HG03159 (cell line): Measurements from ENCODE around the gene AMDHD2.
"Not testable (repeated sequence)": the region's sequence is repeated elsewhere in the genome, so short reads cannot be mapped to it uniquely, and the experiment has no call there.

Source experiments
- ATAC-seq: cut with Tn5 transposase; IDR thresholded peaks from one replicate; pipeline ENCODE4 v1.9.1; 2021; ENCODE audit warnings: mild to moderate bottlenecking, moderate library complexity; ENCODE audit not compliant: unreplicated experiment

AMDHD2 gene, protein sequence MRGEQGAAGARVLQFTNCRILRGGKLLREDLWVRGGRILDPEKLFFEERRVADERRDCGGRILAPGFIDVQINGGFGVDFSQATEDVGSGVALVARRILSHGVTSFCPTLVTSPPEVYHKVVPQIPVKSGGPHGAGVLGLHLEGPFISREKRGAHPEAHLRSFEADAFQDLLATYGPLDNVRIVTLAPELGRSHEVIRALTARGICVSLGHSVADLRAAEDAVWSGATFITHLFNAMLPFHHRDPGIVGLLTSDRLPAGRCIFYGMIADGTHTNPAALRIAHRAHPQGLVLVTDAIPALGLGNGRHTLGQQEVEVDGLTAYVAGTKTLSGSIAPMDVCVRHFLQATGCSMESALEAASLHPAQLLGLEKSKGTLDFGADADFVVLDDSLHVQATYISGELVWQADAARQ

DNA sequence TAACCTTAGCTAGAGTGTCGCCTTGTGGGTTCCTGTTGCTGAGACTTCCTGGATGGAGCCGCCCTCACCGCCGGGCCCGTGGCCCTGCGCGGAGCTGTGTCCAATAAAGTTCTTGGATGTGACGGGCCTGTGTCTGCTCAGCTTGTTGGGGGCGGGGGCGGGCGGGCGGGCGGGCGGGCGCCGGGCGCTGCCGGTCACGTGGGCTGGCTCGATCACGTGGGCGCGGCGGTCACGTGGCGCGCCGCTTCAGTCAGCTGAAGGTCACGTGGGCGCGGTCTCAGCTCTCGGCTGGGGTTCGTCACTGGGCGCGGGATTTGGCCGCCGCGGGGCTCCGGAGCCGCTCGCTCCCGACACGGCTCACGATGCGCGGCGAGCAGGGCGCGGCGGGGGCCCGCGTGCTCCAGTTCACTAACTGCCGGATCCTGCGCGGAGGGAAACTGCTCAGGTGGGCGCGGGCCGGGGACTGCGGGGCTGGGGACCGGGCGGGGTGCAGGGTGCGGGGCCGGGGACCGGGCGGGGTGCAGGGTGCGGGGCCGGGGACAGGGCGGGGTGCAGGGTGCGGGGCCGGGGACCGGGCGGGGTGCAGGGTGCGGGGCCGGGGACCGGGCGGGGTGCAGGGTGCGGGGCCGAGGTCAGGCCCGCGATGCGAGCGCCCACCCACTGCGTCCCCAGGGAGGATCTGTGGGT is at the start of gene AMDHD2:
TSS of gene AMDHD2 (plus strand) at position 275 of the 687 bp plus-strand sequence. CDS start at position 363, 88 bp downstream.
- peak; percentile 58 for ATAC-seq

GRCh38 chr16:2470603-2471015 is 49.6 kb upstream of the AMDHD2 start:
- no peak for ATAC-seq

GRCh38 chr16:2471016-2471652 is 49.0 kb upstream of the AMDHD2 start, which contains the start of gene NTN3:
NTN3 (plus strand) TSS chr16:2471297; CDS start chr16:2471702, 405 bp downstream.
- no peak for ATAC-seq

DNA sequence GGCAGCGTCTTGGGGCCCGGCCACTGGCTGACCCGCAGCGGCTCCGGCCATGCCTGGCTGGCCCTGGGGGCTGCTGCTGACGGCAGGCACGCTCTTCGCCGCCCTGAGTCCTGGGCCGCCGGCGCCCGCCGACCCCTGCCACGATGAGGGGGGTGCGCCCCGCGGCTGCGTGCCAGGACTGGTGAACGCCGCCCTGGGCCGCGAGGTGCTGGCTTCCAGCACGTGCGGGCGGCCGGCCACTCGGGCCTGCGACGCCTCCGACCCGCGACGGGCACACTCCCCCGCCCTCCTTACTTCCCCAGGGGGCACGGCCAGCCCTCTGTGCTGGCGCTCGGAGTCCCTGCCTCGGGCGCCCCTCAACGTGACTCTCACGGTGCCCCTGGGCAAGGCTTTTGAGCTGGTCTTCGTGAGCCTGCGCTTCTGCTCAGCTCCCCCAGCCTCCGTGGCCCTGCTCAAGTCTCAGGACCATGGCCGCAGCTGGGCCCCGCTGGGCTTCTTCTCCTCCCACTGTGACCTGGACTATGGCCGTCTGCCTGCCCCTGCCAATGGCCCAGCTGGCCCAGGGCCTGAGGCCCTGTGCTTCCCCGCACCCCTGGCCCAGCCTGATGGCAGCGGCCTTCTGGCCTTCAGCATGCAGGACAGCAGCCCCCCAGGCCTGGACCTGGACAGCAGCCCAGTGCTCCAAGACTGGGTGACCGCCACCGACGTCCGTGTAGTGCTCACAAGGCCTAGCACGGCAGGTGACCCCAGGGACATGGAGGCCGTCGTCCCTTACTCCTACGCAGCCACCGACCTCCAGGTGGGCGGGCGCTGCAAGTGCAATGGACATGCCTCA is 48.3 kb upstream of the AMDHD2 start:
- no peak for ATAC-seq

- no peak for ATAC-seq
Measured at GRCh38 chr16:2472488-2472864, 47.7 kb upstream of the AMDHD2 start.

GRCh38 chr16:2472885-2473445 is 47.2 kb upstream of the AMDHD2 start:
- ATAC-seq, result no peak

- no peak for ATAC-seq
Measured at GRCh38 chr16:2473446-2473926, 46.7 kb upstream of the AMDHD2 start.

GRCh38 chr16:2473999-2474876 is 45.9 kb upstream of the AMDHD2 start:
- peak; percentile 19 for ATAC-seq

DNA sequence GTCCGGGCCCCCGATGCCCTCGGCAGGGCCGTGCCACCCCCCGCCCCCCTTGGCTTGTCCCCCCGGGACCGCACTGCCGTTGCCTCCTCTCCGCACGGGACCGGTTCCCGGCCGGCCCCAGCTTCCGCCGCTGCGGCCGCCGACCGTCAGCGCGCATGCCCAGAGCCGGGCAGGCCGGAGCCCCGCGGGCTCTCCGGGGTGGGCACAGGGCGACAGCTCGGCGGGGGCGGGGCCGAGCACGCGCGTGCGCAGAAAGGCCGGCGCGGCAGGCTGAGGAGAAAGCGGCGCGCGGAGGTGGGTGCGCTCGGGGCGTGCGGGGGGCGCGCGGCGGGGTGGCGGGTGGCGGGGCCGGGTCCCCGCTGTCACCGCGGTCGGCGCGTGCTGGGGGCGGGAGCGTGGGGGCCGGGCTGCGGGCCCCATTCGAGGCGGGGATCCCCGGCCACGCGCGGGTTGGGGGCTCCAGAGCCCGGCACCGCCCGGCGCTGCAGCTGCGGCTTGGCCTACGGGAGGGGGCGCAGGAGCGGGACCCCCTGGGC is 45.2 kb upstream of the AMDHD2 start, which contains the start of gene TBC1D24:
TSS of gene TBC1D24 (plus strand) at position 251 of the 536 bp plus-strand sequence. CDS start 21,022 bp downstream, outside the sequence.
- ATAC-seq, result peak; percentile 58

DNA sequence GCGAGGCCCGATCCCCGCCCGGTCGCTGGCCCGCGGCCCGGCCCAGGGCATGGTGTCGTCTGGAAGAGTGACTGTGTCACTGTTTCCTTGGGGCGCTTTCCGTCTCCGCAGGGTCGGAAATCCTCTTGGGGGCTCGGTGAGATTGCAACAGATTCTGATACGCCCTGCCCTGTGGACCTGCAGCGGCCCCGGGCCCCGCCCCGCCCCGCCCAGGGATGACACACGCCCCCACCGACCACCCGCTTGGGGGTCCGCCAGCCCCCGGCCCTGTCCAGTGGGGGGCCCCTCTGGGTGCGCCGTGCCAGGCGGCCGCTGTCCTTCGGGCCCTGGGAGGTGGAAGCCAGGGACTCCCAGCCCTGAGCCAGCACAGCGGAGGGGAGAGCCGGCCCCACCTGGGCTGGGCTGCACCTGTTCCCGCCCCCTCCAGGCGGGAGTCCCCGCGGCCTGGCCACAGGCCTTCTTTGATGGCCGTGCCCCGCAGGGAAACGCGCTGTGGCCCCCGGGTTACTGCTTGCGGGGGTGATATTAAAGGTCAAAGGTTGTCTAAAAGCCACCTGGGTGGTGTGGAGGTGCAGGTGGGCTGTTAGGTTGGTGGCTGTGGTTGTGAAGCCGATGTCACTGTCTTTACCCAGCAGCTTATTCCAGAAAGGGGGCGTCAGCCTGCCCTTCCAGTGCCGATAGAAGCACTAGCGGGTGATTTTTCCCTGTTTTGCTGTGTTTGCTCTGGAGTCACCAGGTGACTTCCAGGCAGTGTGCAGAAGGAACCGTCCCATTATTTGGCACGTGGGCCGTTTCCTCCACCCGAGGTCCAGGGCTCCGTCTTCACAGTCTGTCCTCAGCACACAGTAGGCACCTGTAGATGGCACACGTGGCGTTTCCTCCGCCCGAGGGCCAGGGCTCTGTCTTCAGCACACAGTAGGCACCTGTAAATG is 44.5 kb upstream of the AMDHD2 start:
- ATAC-seq, result no peak

DNA sequence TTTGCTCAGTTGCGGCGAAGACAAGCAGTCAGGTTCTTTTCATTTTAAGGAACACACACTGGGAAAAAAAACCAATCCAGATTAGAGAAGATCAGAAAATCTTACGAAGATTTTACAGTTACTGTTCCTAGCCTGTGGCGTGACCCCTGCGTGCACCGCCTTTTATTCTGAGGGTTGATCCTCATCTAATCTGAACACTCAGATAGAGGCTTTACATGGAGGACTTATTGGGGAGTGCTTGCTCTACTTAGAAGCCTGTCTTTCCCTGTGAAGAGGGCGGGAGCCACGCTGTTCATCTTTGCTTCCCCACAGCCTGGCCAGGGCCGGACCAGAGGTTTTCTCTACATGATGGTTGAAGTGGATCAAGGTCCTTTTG is 43.8 kb upstream of the AMDHD2 start:
- ATAC-seq, result no peak

- no peak for ATAC-seq
Measured at GRCh38 chr16:2476741-2477140, 43.4 kb upstream of the AMDHD2 start.

DNA sequence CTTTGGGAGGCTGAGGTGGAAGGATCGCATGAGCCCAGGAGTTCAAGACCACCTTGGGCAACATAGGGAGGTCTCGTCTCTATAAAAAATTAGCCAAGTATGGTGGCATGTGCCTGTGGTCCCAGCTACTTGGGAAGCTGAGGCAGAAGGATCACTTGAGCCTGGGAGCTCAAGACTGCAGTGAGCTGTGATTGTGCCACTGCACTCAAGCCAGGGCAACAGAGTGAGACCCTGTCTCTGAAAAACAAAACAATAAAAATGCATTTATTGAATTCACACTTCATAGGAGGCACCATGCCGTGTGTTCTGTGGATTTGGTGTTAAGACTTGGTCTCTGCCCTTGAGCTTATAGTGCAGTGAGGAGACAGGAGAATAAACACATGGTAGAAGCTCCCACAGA is 42.8 kb upstream of the AMDHD2 start:
- ATAC-seq, result no peak

GRCh38 chr16:2478279-2478678 is 41.9 kb upstream of the AMDHD2 start:
- no peak for ATAC-seq

- not testable (repeated sequence) for ATAC-seq
Measured at GRCh38 chr16:2479996-2480395, 40.2 kb upstream of the AMDHD2 start.

DNA sequence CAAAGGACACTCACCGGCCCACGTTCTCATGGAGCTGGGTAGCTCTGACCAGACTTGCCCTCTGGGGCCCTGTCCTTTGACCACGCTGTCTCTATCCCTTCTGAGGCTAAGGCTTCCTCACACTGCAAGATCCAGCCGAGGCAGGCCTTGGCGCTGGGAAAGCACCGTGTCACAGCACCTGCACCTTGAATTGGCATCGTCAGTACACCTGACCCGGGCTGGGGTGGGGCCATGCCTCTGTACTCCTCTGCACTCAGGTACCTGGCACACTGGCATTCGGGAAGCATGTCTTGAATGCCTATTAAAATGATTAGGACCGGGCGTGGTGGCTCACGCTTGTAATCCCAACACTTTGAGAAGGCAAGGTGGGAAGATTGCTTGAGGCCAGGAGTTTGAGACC is 39.2 kb upstream of the AMDHD2 start:
- no peak for ATAC-seq

GRCh38 chr16:2481676-2482075 is 38.5 kb upstream of the AMDHD2 start:
- no peak for ATAC-seq

DNA sequence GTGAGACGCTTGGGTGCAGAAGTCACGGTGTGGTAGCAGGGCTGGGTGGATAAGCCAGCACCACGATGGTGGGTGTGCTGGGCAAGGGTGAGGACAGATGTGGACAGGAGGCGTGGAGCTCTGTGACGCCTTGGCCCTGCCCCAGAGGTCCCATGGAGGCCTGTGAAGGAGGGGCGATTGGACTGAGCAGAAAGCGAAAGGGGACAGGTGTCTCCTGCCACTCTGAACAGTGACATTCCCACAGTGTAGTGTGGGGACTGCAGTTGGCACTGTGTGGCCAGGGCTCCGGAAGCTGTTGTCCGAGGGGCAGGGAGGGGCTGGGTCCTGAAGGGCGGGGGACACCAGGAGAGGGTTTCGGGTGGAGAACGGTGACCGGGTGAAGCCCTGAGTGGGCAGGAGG is 37.9 kb upstream of the AMDHD2 start:
- ATAC-seq, result no peak
